SK-N-MC (cell line): Measurements from ENCODE around the gene OR5P2.

Experiments
- EZH2 ChIP-seq: fragments of 200-600 bp; sonication (generic); IDR thresholded peaks from one replicate; pipeline ENCODE4 v1.6.1; 2017; ENCODE audit warnings: antibody characterized with exemption
- FOXP2 ChIP-seq: optimal IDR thresholded peaks from 2 replicates; pipeline ENCODE3; 2011; ENCODE audit warnings: mild to moderate bottlenecking, moderate library complexity; ENCODE audit not compliant: insufficient read depth; ENCODE audit errors: extremely low read length, control extremely low read depth
- POLR2AphosphoS5 ChIP-seq: IDR thresholded peaks from 2 replicates; pipeline ENCODE4 v1.6.1; 2012; ENCODE audit warnings: mild to moderate bottlenecking, low read depth, low read length, borderline replicate concordance

GRCh38 chr11:7775689-7776088, 21.1 kb downstream of the OR5P2 start:
- TF ChIP-seq EZH2 (no peak), POLR2AphosphoS5 (no peak), FOXP2 (no peak)
